HepG2 (cell line): Measurements from ENCODE around the gene SPAG9.
"Not testable (repeated sequence)": the region's sequence is repeated elsewhere in the genome, so short reads cannot be mapped to it uniquely, and the experiment has no call there.

ENCODE experiments used
- EP300 ChIP-seq, 3 experiments: sonication (generic) in 1 of 3; formaldehyde crosslinking in 1 of 3; IDR thresholded peaks; 2 replicates each; pipeline versions ENCODE4 v1.5.1 to v1.6.1; 2011 to 2020; ENCODE audit warnings: low read depth in 2 of 3, low read length in 2 of 3, borderline replicate concordance in 1 of 3, improper control_type of control experiment in 1 of 3, mild to moderate bottlenecking in 1 of 3, missing genetic modification reagents in 1 of 3, moderate library complexity in 1 of 3
- FOXA1 ChIP-seq, 2 experiments: fragments of 450-650 bp in 1 of 2; sonication (generic) in 1 of 2; formaldehyde crosslinking in 1 of 2; IDR thresholded peaks; 2 replicates each; pipeline versions ENCODE4 v1.4.0 to v1.6.1; 2016 to 2020; ENCODE audit warnings: missing genetic modification reagents in 1 of 2
- GTF2F1 ChIP-seq: fragments of 150-350 bp; IDR thresholded peaks from 2 replicates; pipeline ENCODE4 v1.6.1; 2014; ENCODE audit warnings: low read length
- KDM5A ChIP-seq: fragments of 200-600 bp; sonication (generic); IDR thresholded peaks from 2 replicates; pipeline ENCODE4 v1.7.0; 2018; ENCODE audit warnings: antibody characterized with exemption, mild to moderate bottlenecking, low read length, borderline replicate concordance
- POLR2A ChIP-seq, 2 experiments: IDR thresholded peaks; 2 replicates each; pipeline ENCODE4 v1.6.1; 2011; ENCODE audit warnings: low read depth in 2 of 2, low read length in 2 of 2, mild to moderate bottlenecking in 1 of 2, moderate library complexity in 1 of 2; ENCODE audit not compliant: insufficient read depth in 1 of 2
- TFE3 ChIP-seq: IDR thresholded peaks from 2 replicates; pipeline ENCODE4 v1.6.1; 2016
- TP53 ChIP-seq: sonication (generic); formaldehyde crosslinking; conservative IDR thresholded peaks from 2 replicates; pipeline ENCODE4 v1.4.0; 2020; ENCODE audit warnings: missing genetic modification reagents
- ZBTB1 ChIP-seq: sonication (generic); formaldehyde crosslinking; IDR thresholded peaks from 2 replicates; pipeline ENCODE4 v1.4.0; 2020; ENCODE audit warnings: missing genetic modification reagents, borderline replicate concordance
- ZNF230 ChIP-seq: sonication (generic); formaldehyde crosslinking; IDR thresholded peaks from 2 replicates; pipeline ENCODE4 v1.4.0; 2020; ENCODE audit warnings: mild to moderate bottlenecking, missing genetic modification reagents
- ZNF546 ChIP-seq: sonication (generic); formaldehyde crosslinking; conservative IDR thresholded peaks from 2 replicates; pipeline ENCODE4 v1.8.1; 2023; ENCODE audit warnings: mild to moderate bottlenecking, missing genetic modification reagents
- ZNF792 ChIP-seq: IDR thresholded peaks from 2 replicates; pipeline ENCODE4 v1.6.1; 2016
- TF ChIP-seq, protein P1 (sequence below): sonication (generic); formaldehyde crosslinking; IDR thresholded peaks from 2 replicates; pipeline ENCODE4 v1.8.0; 2022; ENCODE audit warnings: mild to moderate bottlenecking, missing genetic modification reagents, moderate library complexity

- TF ChIP-seq POLR2A (IDR thresholded peaks at IDR 0.05; ENCODE audit: insufficient read depth in 1 of 2, low read depth in 2 of 2, low read length in 2 of 2); ZNF230 (CRISPR knock-in tag); GTF2F1; ZNF792; ZNF546 (CRISPR knock-in tag); TFE3 (CRISPR knock-in tag); FOXA1 (IDR thresholded peaks at IDR 0.05); FOXA1 (CRISPR knock-in tag; IDR thresholded peaks at IDR 0.05); EP300 (IDR thresholded peaks at IDR 0.05; ENCODE audit: low read depth in 2 of 2, low read length in 2 of 2); EP300 (CRISPR knock-in tag; IDR thresholded peaks at IDR 0.05; ENCODE audit: borderline replicate concordance); KDM5A; ZBTB1 (CRISPR knock-in tag); TP53: not testable (repeated sequence)
- TF ChIP-seq, protein P1, sequence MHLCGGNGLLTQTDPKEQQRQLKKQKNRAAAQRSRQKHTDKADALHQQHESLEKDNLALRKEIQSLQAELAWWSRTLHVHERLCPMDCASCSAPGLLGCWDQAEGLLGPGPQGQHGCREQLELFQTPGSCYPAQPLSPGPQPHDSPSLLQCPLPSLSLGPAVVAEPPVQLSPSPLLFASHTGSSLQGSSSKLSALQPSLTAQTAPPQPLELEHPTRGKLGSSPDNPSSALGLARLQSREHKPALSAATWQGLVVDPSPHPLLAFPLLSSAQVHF (CRISPR knock-in tag), result not testable (repeated sequence)
Measured at GRCh38 chr17:51088868-51089267, 31.8 kb downstream of the SPAG9 start.
